ENCODE data around the gene RPL18. TPM values are rescaled to one million over a fixed set of nuclear protein-coding genes. Genes with fewer than 3 reads are reported as not detected.
A peak's percentile ranks its signal among the peaks of the same experiment; 100 is the strongest.

Gene RPL18
- total and polyA plus RNA-seq, 9 of the 15 experiments (the other 6 are each of a cell fraction or from before 2014, with no cell fraction given): 312 to 2,635 (median 1,653) TPM

DNA sequence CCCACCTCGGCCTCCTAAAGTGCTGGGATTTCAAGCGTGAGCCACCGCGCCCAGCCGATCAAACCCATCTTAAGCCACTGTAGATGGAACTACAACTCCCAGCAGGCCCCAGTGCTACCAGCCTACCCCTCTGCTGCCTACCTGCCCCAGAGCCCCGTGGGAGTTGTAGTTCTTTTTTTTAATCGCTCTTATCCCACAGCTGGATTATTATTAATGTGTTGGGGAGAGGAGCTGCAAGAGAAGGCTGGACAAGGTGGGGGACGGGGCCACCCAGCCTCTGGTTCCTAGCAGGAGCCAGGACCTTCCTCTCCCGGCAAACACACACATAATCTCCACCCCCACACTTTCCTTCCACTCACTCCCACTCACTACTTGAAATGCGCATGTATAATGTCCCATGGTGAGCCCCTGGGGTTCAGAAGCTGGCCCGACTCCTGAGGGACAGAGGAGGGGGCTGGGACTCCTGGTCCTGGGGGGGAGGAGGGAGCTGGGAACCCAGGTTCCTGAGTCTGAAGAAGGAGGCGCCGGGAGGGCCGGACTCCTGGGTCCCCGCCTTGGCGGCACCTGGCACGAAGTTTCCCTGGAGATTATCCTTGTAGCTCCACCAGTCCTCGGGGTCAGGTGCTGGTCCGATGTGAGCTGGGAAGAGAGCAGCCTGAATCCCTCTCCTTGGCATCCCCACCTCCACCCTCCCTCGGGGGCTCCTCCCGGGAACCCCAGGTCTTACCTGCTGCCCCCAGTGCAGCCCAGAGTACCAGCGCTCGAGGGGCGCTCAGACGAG, 26.1 kb upstream of the RPL18 start (continued):
- TF ChIP-seq, protein P1, sequence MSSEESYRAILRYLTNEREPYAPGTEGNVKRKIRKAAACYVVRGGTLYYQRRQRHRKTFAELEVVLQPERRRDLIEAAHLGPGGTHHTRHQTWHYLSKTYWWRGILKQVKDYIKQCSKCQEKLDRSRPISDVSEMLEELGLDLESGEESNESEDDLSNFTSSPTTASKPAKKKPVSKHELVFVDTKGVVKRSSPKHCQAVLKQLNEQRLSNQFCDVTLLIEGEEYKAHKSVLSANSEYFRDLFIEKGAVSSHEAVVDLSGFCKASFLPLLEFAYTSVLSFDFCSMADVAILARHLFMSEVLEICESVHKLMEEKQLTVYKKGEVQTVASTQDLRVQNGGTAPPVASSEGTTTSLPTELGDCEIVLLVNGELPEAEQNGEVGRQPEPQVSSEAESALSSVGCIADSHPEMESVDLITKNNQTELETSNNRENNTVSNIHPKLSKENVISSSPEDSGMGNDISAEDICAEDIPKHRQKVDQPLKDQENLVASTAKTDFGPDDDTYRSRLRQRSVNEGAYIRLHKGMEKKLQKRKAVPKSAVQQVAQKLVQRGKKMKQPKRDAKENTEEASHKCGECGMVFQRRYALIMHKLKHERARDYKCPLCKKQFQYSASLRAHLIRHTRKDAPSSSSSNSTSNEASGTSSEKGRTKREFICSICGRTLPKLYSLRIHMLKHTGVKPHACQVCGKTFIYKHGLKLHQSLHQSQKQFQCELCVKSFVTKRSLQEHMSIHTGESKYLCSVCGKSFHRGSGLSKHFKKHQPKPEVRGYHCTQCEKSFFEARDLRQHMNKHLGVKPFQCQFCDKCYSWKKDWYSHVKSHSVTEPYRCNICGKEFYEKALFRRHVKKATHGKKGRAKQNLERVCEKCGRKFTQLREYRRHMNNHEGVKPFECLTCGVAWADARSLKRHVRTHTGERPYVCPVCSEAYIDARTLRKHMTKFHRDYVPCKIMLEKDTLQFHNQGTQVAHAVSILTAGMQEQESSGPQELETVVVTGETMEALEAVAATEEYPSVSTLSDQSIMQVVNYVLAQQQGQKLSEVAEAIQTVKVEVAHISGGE (CRISPR knock-in tag; IDR thresholded peaks at IDR 0.05): peak in 1 of 3 experiments; percentile 85; a peak in 2 of 6 replicates
- TF ChIP-seq ZNF175 (CRISPR knock-in tag; IDR thresholded peaks at IDR 0.05; ENCODE audit: low read depth) (0 out of 2 replicates have a peak, but pooled peaks have one; percentile 67), ZNF263 (CRISPR knock-in tag; IDR thresholded peaks at IDR 0.05; ENCODE audit: borderline replicate concordance) (no peak), XRCC4 (IDR thresholded peaks at IDR 0.05; ENCODE audit: extremely low read depth, insufficient read depth, insufficient read length) (no peak), ZNF124 (CRISPR knock-in tag; IDR thresholded peaks at IDR 0.05) (no peak), BRF1 (IDR thresholded peaks at IDR 0.05; ENCODE audit: borderline replicate concordance, extremely low read depth, insufficient read length) (no peak), ZNF146 (CRISPR knock-in tag; IDR thresholded peaks at IDR 0.05; ENCODE audit: unreplicated experiment) (no peak), MAFF (IDR thresholded peaks at IDR 0.05; ENCODE audit: low read length) (peak; percentile 11; the same call in 1 of the 2 replicates), ZKSCAN1 (IDR thresholded peaks at IDR 0.05; ENCODE audit: low read depth, low read length) (no peak), ZNF384 (IDR thresholded peaks at IDR 0.05; ENCODE audit: low read depth, low read length) (peak; percentile 72), HMGN3 (IDR thresholded peaks at IDR 0.05; ENCODE audit: borderline replicate concordance, extremely low read depth, insufficient read length, low read depth, low read length) (no peak)
- TF ChIP-seq, protein P2, sequence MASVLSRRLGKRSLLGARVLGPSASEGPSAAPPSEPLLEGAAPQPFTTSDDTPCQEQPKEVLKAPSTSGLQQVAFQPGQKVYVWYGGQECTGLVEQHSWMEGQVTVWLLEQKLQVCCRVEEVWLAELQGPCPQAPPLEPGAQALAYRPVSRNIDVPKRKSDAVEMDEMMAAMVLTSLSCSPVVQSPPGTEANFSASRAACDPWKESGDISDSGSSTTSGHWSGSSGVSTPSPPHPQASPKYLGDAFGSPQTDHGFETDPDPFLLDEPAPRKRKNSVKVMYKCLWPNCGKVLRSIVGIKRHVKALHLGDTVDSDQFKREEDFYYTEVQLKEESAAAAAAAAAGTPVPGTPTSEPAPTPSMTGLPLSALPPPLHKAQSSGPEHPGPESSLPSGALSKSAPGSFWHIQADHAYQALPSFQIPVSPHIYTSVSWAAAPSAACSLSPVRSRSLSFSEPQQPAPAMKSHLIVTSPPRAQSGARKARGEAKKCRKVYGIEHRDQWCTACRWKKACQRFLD (CRISPR knock-in tag; IDR thresholded peaks at IDR 0.05): peak; percentile 89
- TF ChIP-seq, protein P3, sequence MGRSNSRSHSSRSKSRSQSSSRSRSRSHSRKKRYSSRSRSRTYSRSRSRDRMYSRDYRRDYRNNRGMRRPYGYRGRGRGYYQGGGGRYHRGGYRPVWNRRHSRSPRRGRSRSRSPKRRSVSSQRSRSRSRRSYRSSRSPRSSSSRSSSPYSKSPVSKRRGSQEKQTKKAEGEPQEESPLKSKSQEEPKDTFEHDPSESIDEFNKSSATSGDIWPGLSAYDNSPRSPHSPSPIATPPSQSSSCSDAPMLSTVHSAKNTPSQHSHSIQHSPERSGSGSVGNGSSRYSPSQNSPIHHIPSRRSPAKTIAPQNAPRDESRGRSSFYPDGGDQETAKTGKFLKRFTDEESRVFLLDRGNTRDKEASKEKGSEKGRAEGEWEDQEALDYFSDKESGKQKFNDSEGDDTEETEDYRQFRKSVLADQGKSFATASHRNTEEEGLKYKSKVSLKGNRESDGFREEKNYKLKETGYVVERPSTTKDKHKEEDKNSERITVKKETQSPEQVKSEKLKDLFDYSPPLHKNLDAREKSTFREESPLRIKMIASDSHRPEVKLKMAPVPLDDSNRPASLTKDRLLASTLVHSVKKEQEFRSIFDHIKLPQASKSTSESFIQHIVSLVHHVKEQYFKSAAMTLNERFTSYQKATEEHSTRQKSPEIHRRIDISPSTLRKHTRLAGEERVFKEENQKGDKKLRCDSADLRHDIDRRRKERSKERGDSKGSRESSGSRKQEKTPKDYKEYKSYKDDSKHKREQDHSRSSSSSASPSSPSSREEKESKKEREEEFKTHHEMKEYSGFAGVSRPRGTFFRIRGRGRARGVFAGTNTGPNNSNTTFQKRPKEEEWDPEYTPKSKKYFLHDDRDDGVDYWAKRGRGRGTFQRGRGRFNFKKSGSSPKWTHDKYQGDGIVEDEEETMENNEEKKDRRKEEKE (IDR thresholded peaks at IDR 0.05; ENCODE audit: borderline replicate concordance in 1 of 2, control insufficient read depth in 1 of 2, low read depth in 2 of 2, low read length in 1 of 2): peak in 1 of 2 experiments; percentile 49; a peak in 1 of 4 replicates
- TF ChIP-seq, protein P4, sequence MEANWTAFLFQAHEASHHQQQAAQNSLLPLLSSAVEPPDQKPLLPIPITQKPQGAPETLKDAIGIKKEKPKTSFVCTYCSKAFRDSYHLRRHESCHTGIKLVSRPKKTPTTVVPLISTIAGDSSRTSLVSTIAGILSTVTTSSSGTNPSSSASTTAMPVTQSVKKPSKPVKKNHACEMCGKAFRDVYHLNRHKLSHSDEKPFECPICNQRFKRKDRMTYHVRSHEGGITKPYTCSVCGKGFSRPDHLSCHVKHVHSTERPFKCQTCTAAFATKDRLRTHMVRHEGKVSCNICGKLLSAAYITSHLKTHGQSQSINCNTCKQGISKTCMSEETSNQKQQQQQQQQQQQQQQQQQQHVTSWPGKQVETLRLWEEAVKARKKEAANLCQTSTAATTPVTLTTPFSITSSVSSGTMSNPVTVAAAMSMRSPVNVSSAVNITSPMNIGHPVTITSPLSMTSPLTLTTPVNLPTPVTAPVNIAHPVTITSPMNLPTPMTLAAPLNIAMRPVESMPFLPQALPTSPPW (CRISPR knock-in tag; IDR thresholded peaks at IDR 0.05): peak; percentile 75
- TF ChIP-seq, protein P5, sequence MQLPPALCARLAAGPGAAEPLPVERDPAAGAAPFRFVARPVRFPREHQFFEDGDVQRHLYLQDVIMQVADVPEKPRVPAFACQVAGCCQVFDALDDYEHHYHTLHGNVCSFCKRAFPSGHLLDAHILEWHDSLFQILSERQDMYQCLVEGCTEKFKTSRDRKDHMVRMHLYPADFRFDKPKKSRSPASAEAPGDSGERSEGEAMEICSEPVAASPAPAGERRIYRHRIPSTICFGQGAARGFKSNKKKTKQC (CRISPR knock-in tag; IDR thresholded peaks at IDR 0.05): no peak

Measured in K562 (cell line).